GM04503 (cell line): Measurements from ENCODE around the gene PSMD2.

Source experiments
- DNase-seq: peaks from one replicate; pipeline ENCODE4 v3.0.0-alpha.2; 2012; ENCODE audit warnings: low read depth

PSMD2 gene

GRCh38 chr3:184282941-184283340, 16.1 kb upstream of the PSMD2 start:
- no peak for DNase-seq

GRCh38 chr3:184283681-184284080, 15.4 kb upstream of the PSMD2 start:
- no peak for DNase-seq

DNA sequence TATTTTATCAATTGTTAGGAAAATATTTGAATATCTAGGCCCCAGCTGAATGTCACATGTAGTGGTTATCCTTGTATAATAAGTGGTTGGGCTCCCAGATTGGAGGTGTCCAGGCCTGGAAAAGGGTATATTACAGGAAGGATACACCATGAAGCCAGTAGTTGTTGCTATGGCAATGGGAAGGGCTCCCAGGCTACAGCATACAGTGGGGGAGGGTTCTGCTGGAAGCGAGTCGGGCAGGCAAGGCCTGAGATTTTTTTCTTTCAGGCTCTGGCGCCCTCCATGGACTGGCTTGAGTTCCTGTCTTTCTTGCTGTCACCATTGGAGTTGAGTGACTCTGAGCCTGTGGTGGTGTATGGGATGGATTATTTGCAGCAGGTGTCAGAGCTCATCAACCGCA, 14.3 kb upstream of the PSMD2 start:
- DNase-seq = no peak

DNA sequence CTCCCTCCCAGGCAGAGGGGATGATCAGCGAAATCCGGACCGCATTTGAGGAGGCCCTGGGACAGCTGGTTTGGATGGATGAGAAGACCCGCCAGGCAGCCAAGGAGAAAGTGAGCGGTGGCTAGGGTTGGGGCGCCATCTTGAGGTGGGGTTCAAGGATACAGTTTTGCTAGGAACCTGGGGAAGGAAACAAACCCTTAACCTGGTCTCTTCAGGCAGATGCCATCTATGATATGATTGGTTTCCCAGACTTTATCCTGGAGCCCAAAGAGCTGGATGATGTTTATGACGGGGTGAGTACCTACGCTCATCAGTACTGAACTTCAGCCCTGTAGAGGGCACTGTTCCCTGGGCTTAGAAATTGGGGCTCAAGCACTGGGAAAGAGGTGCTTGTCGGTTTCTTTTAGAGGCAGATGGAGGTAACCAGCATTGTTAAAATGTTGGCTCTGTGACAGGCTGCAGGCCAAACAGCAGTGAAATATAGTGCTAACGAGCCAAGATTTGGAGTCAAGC, 9.6 kb upstream of the PSMD2 start:
- DNase-seq = no peak

- no peak for DNase-seq
Observed at GRCh38 chr3:184290331-184290730, 8.7 kb upstream of the PSMD2 start.

- no peak for DNase-seq
Observed at GRCh38 chr3:184291044-184291737, 7.8 kb upstream of the PSMD2 start.

DNA sequence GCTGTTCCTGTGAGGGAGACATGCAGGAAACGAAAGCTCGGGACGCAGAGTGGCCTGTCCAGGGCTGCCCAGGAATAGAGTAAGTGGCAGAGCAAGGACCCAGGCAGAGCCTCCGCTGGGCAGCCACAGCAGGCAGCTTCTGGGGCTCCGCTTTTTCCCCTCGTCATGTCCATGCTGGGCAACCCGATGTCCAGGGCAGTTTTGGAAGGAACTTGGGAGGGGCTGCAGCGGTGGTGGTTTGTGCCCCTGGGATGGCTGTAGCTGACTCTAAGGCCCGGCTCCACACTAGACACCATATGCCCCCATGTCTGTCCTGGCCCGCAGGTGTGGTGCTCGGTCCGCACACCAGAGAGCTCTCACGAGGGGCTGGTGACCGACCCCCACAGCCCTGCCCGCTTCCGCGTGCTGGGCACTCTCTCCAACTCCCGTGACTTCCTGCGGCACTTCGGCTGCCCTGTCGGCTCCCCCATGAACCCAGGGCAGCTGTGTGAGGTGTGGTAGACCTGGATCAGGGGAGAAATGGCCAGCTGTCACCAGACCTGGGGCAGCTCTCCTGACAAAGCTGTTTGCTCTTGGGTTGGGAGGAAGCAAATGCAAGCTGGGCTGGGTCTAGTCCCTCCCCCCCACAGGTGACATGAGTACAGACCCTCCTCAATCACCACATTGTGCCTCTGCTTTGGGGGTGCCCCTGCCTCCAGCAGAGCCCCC, 7.1 kb upstream of the PSMD2 start:
- no peak for DNase-seq

DNA sequence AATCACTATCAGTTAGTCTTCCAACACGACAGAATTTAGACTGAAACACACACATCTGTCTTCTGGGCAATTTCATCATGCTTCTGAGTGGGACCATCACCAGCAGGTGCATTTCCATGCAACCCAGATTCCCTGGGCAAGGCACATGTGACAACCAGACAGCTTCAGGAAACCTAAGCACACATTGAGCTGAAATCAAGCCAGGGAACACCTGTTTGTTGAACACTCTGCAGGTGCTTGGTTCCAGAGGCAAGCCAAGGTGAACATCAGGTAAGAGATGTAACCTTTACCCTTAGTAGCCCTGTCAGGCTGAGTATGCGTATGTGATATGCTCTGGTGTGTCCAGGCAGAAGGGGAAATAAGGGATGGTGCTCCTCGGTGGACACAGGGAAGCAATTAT, 3.3 kb upstream of the PSMD2 start:
- no peak for DNase-seq

DNA sequence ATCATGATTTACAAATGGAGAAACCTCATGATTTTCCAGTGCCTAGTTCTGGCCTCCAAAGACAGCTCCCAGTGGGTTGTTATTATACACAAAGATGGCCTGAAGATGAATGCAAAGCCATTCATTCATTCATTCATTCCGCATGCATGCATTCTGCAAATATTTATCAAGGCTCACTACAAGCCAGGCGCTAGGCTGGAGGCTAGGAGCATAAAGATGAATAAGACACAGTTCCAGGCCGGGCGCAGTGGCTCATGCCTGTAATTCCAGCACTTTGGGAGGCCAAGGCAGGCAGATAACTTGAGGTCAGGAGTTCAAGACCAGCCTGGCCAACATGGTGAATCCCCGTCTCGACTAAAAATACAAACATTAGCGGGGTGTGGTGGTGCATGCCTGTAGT, 2.4 kb upstream of the PSMD2 start:
- DNase-seq = no peak

DNA sequence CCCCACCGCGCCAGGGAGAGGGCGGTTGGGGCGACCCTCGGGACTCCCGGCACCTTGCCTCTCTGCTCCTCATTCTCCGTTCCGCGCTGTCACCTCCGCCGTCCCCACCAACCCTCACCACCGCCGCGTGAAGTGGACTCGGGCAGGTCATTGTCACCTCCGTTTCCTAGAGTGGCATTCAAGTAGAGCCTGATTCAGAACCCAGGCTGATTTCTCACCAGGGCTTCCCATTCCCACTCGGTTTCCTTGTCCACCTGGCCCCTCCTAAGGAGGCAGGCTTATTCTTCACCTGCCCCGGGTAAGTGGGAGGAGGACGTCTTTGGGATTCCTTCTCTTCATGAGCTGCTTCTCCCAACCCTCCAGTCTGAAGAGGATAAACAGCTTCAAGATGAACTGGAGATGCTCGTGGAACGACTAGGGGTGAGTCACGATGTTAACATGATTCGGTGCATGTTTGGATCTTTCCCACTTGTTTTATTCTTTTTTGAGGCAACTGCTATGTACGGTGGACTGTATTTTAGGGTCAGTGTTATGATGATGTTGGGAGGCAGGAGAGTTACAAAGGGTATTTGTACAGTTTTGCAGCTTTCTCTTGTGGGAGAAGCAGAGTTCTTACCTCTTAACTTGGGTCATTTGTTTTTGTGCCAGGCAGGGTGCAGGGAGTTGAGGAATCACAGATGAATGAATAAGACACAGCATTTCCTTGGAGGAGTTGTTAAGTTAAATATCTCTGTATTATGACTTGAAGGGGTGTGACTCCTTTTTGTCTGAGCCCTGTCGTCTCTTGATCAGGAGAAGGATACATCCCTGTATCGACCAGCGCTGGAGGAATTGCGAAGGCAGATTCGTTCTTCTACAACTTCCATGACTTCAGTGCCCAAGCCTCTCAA, 692 bp downstream of the PSMD2 start:
- DNase-seq = no peak

GRCh38 chr3:184300378-184300720, 1.3 kb downstream of the PSMD2 start:
- no peak for DNase-seq

- no peak for DNase-seq
Observed at GRCh38 chr3:184305577-184305976, 6.5 kb downstream of the PSMD2 start.

DNA sequence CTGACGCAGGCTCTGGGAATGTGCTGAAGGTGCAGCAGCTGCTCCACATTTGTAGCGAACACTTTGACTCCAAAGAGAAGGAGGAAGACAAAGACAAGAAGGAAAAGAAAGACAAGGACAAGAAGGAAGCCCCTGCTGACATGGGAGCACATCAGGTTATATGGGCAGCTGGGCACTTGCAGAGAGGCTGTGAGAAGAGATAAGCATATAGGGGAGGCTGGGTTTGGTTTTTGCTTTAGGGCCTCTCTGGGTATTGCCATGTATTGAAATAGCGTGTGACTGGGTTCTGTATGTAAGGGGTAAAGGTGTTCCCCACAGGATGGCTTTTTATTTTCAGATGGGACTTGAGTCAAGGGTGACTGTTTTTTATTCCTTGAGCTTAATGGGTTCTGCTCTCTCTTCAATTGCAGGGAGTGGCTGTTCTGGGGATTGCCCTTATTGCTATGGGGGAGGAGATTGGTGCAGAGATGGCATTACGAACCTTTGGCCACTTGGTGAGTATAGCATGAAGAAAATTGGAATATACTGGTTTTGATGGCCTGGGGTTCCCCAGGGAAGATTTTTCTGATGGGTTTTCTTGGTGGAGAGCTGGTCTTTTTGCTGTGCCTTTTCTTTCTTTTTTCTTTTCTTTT, 7.4 kb downstream of the PSMD2 start:
- no peak for DNase-seq

GRCh38 chr3:184307915-184308314, 8.9 kb downstream of the PSMD2 start:
- DNase-seq = no peak

GRCh38 chr3:184308744-184309143, 9.7 kb downstream of the PSMD2 start:
- DNase-seq = no peak

GRCh38 chr3:184311633-184312032, 12.6 kb downstream of the PSMD2 start:
- DNase-seq = no peak

DNA sequence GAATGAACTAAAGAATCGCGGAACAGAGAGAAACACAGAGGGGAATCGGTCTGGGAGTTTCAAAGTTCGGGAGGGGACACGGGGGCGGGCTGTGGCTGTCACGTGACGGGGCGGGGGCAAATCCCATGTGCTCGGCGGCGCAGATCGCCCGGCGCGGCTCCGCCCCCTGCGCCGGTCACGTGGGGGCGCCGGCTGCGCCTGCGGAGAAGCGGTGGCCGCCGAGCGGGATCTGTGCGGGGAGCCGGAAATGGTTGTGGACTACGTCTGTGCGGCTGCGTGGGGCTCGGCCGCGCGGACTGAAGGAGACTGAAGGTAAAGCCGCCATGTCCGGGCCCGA, 15.3 kb downstream of the PSMD2 start, which contains the start of gene EIF4G1:
EIF4G1 (plus strand) TSS at position 244 of the 337 bp plus-strand sequence. CDS start 1,191 bp downstream, outside the sequence.
- DNase-seq = no peak

- DNase-seq = no peak
Observed at GRCh38 chr3:184314700-184315542, 15.9 kb downstream of the PSMD2 start.

- DNase-seq = no peak
Observed at GRCh38 chr3:184315543-184315867, 16.5 kb downstream of the PSMD2 start.

DNA sequence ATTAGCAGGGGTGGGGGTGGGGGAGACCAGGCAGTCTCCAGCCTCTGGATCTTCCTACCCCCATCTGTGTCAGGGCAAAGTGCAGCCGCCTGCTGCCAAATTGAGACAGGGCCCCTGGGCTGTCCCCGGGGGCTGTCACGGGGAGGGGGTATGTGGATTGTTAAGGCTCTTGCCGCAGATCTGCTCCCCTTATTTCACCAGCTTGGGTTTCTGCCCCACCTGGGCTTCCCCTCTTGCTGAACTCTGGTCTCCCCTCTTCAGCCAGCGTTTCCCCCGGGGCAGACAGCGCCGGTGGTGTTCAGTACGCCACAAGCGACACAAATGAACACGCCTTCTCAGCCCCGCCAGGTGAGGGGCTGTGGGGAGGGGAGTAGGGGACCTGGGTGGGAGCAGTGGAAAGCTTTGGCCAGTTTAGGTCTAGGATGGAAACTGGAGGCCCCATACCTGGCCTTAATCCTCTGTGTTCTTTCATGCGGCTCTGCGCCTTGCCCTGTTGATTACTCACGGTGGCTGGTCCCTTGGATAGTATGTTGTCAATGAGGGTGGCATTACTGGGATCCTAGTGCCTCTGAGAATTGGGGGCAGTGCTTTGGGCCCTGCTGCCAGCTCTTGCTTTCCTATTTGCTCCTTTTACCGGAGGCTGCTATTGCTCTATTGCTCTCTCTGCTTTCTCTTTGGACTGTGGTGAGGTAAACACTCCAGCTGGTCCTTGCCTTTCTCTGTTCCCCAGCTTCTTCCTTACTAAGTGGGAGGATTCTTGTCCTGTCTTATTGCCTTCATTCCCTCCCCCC, 17.0 kb downstream of the PSMD2 start:
- DNase-seq = no peak

- no peak for DNase-seq
Observed at GRCh38 chr3:184316792-184317191, 17.8 kb downstream of the PSMD2 start.
